GM12878 (cell line): ENCODE results near the gene TLR10.

Experiments used
- BCL3 ChIP-seq: IDR thresholded peaks from 2 replicates; pipeline ENCODE4 v1.6.1; 2011; ENCODE audit warnings: borderline replicate concordance, low read depth, mild to moderate bottlenecking, moderate library complexity, low read length; ENCODE audit not compliant: insufficient read depth, poor library complexity, severe bottlenecking
- CTCF ChIP-seq, 3 experiments: IDR thresholded peaks in 2 of 3; conservative IDR thresholded peaks in 1 of 3; 2 replicates each; pipeline ENCODE4 v1.5.1; 2011; ENCODE audit warnings: low read depth in 3 of 3, low read length in 3 of 3, mild to moderate bottlenecking in 3 of 3, control low read depth in 2 of 3, moderate library complexity in 2 of 3, inconsistent platforms in 1 of 3, mixed read lengths in 1 of 3; ENCODE audit not compliant: control insufficient read depth in 2 of 3, insufficient read depth in 1 of 3; ENCODE audit errors: extremely low read depth in 1 of 3
- ESRRA ChIP-seq: IDR thresholded peaks from 2 replicates; pipeline ENCODE4 v1.6.1; 2012; ENCODE audit warnings: mild to moderate bottlenecking, low read length, improper control_type of control experiment
- MXI1 ChIP-seq: fragments of 150-350 bp; IDR thresholded peaks from 2 replicates; pipeline ENCODE4 v1.6.1; 2011; ENCODE audit warnings: low read depth, mild to moderate bottlenecking, inconsistent platforms, low read length, improper control_type of control experiment
- PBX3 ChIP-seq: IDR thresholded peaks from 2 replicates; pipeline ENCODE4 v1.6.1; 2011; ENCODE audit warnings: mild to moderate bottlenecking, low read depth, low read length, moderate library complexity; ENCODE audit not compliant: insufficient replicate concordance
- SMARCA5 ChIP-seq: fragments of 450-650 bp; IDR thresholded peaks from 2 replicates; pipeline ENCODE4 v1.6.1; 2017; ENCODE audit warnings: mild to moderate bottlenecking
- SP1 ChIP-seq: IDR thresholded peaks from one replicate; pipeline ENCODE4 v1.6.1; 2011; ENCODE audit warnings: low read depth, low read length
- SREBF2 ChIP-seq: IDR thresholded peaks from 2 replicates; pipeline ENCODE4 v1.6.1; 2012; ENCODE audit warnings: mild to moderate bottlenecking, low read length
- TCF12 ChIP-seq: IDR thresholded peaks from 2 replicates; pipeline ENCODE4 v1.6.1; 2011; ENCODE audit warnings: low read depth, mild to moderate bottlenecking, low read length
- ZNF384 ChIP-seq: IDR thresholded peaks from 2 replicates; pipeline ENCODE4 v1.6.1; 2012; ENCODE audit warnings: low read depth, mild to moderate bottlenecking, low read length, improper control_type of control experiment, borderline replicate concordance

- TF ChIP-seq ZNF384 = no peak
- no peak for TF ChIP-seq CTCF (IDR thresholded peaks at IDR 0.05 in 2 of 3, conservative IDR thresholded peaks at IDR 0.05 in 1 of 3; ENCODE audit: control insufficient read depth in 2 of 3, extremely low read depth in 1 of 3, insufficient read depth in 1 of 3, low read depth in 3 of 3, low read length in 3 of 3)
- no peak for TF ChIP-seq SREBF2
- no peak for TF ChIP-seq MXI1
- no peak for TF ChIP-seq BCL3
- TF ChIP-seq PBX3 = no peak
- no peak for TF ChIP-seq SMARCA5
- TF ChIP-seq ESRRA = no peak
- no peak for TF ChIP-seq TCF12
- TF ChIP-seq SP1 = no peak
Observed at GRCh38 chr4:38823766-38824165, 41.0 kb upstream of the TLR10 start.
